ENCODE results near the gene ZDHHC5. TPM values are rescaled to one million over a fixed set of nuclear protein-coding genes. Genes with fewer than 3 reads are reported as not detected.
"Not testable (repeated sequence)": the region's sequence is repeated elsewhere in the genome, so short reads cannot be mapped to it uniquely, and the experiment has no call there.

Gene ZDHHC5
- total and polyA plus RNA-seq, 9 donors = 19.9 to 62.6 (median 39.9) TPM

DNA sequence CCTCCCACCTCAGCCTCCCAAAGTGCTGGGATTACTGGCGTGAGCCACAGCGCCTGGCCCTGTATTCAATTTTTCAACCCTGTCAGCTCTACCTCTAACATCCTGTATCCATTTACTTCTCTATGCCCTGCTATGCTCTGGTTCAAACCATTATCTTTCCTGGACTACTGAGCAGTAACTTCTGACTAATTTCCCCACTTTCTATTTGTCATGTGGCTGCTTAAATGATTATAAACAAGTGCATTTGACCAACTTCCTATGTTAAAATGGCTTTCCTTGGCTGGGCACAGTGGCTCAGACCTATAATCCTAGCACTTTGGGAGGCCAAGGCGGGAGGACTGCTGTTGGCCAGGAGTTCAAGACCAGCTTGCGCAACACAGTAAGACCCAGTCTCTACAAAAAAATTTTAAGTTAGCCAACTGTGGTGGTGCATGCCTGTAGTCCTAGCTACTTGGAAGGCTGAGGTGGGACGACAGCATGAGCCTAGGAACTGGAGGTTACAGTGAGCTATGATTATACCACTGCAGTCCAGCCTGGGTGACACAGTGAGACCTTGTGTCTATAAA, 42.0 kb downstream of the ZDHHC5 start:
- Histone ChIP-seq H3K4me3 (no peak overlapping the region), H3K36me3 (no peaks in the 10 kb centered on the region), H3K27ac (no peak overlapping the region), H3K4me1 (ENCODE audit: insufficient read depth) (peaks cover 14% of the 10 kb centered on the region), H3K9me3 (no peaks in the 10 kb centered on the region), H3K27me3 (no peaks in the 10 kb centered on the region)
- TF ChIP-seq, protein P1, sequence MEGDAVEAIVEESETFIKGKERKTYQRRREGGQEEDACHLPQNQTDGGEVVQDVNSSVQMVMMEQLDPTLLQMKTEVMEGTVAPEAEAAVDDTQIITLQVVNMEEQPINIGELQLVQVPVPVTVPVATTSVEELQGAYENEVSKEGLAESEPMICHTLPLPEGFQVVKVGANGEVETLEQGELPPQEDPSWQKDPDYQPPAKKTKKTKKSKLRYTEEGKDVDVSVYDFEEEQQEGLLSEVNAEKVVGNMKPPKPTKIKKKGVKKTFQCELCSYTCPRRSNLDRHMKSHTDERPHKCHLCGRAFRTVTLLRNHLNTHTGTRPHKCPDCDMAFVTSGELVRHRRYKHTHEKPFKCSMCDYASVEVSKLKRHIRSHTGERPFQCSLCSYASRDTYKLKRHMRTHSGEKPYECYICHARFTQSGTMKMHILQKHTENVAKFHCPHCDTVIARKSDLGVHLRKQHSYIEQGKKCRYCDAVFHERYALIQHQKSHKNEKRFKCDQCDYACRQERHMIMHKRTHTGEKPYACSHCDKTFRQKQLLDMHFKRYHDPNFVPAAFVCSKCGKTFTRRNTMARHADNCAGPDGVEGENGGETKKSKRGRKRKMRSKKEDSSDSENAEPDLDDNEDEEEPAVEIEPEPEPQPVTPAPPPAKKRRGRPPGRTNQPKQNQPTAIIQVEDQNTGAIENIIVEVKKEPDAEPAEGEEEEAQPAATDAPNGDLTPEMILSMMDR (IDR thresholded peaks at IDR 0.05) = no peak
- TF ChIP-seq POLR2A (IDR thresholded peaks at IDR 0.05) (no peak), EP300 (IDR thresholded peaks at IDR 0.05) (no peak)
- intact Hi-C loops (cut with DNase I) = no loop called here
- DNase-seq = no peak
- WGBS, 3 donors = 90 to 96% (median 92%) methylated on average over 5 of the region's 5 CpGs

DNA sequence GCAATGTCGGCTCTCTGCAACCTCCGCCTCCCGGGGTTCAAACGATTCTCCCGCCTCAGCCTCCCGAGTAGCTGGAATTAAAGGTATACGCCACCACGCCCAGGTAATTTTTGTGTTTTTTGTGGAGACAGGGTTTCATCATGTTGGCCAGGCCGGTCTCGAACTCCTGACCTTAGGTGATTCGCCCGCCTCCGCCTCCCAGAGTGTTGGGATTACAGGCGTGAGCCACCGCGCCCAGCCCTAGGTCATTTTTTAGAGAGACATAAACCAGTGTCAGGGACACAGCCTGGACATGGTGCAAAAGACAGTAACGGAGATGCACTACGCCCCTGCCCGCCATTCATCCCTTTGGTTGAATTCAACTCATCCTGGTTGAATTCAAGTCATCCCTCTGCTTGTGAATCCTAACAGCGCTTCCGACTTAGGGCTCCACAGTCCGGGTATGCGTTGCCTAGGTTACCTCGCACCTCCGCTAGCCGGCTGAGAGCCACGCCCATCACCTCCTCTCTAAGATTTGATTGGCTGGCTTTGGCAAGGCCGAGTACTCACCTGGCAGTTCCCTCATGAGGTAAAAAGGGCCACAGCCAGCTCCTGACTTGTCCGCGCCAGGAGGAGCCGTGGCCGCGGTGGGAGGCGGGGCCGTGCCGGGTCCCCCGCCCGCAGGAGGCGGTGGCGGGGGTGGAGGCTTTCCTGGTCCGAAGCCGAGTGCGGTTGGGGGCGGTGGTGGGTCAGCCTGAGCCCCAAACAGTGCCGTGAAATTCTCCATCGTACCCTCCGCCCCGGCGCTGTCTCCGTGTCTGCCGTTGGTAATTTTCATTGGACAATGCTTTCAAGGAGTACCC, 43.7 kb downstream of the ZDHHC5 start, which contains the start of gene MED19:
MED19 (minus strand) TSS at position 802 of the 842 bp plus-strand sequence; CDS start at position 766, 36 bp downstream.
- no peaks in the 10 kb centered on the region for H3K27me3 ChIP-seq
- H3K4me1 ChIP-seq (ENCODE audit: insufficient read depth) = peaks cover 14% of the 10 kb centered on the region
- peak in 4 of 5 donors; percentile 66 to 86 (median 84) for DNase-seq
- WGBS, 3 donors = 3 to 9% (median 6%) methylated on average over 40 to 51 of the region's 51 CpGs
- H3K9me3 ChIP-seq = no peaks in the 10 kb centered on the region
- H3K4me3 ChIP-seq = peak within 1 kb of the TSS; percentile 92
- TF ChIP-seq EP300 (IDR thresholded peaks at IDR 0.05) (no peak), POLR2A (IDR thresholded peaks at IDR 0.05) (no peak)
- TF ChIP-seq, protein P1 (IDR thresholded peaks at IDR 0.05) = no peak
- intact Hi-C loops (cut with DNase I) = no loop called here
- H3K36me3 ChIP-seq = no peaks in the 10 kb centered on the region
- H3K27ac ChIP-seq = peak within 1 kb of the TSS in 1 of 2 donors; percentile 64

DNA sequence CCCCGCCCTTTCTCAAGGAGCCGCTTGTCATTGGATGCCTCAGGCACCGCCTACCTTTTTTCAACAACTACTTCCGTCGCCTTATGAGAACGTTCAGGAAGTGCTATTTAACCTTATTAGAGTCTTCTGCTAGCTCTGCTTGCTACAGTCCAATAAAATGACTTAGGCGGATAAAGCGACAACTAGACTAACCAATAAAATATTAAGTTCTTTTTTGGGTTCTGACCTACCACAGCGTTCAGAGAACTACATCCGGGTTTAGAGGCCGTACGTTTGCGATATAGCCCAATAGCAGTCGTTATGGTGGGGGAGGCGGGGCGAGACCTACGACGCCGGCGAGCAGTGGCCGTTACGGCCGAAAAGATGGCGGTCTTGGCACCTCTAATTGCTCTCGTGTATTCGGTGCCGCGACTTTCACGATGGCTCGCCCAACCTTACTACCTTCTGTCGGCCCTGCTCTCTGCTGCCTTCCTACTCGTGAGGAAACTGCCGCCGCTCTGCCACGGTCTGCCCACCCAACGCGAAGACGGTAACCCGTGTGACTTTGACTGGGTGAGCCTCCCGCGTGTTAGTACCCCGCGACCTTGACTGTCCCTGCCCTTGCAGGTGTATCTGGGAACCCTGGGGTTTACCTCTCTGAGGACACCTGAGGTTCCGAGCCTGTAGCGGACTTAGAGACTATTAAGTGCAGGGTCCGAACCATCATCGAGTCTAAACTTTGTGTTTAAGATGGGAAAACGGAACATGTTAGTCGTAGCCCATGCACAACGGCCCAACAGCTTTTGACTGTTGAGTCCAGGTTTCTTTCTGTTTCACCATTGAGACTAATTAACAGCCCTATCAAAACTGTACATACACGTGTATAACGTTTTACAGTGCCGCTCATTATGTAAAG, 44.6 kb downstream of the ZDHHC5 start, which contains the start of gene TMX2:
TMX2 (plus strand) TSS at position 338 of the 895 bp plus-strand sequence; CDS start at position 364, 26 bp downstream.
- H3K27me3 ChIP-seq = no peaks in the 10 kb centered on the region
- no peaks in the 10 kb centered on the region for H3K9me3 ChIP-seq
- intact Hi-C loops (cut with DNase I) = no loop called here
- H3K4me3 ChIP-seq = peak within 1 kb of the TSS; percentile 92
- H3K27ac ChIP-seq = peak within 1 kb of the TSS in 1 of 2 donors; percentile 64
- WGBS, 3 donors = 0% methylated on average over 53 of the region's 53 CpGs
- H3K36me3 ChIP-seq = no peaks in the 10 kb centered on the region
- no peak for TF ChIP-seq EP300 (IDR thresholded peaks at IDR 0.05)
- TF ChIP-seq, protein P1 (IDR thresholded peaks at IDR 0.05) = no peak
- TF ChIP-seq POLR2A (IDR thresholded peaks at IDR 0.05) = peak; percentile 53
- H3K4me1 ChIP-seq (ENCODE audit: insufficient read depth) = peaks cover 14% of the 10 kb centered on the region
- DNase-seq = peak; percentile 87 to 93 (median 89)

DNA sequence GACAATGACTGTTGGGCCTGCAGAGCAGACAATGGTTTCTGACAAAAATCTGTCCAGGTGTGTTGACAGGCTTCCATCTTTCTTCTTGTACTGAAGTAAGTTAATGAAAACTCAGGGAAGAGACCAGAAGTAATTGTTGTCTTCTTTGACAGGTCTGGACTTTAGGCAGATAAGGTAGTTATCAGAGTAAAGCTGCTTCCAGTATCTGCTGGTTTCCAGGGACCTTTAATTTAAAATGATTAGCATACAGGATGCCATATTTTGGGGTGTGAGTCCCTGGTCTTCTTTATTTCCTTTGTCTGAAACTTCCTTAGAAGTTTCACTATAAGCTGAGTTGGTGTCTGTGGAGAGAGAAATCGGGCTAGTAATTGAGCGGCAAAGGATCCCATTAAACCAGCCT, 45.9 kb downstream of the ZDHHC5 start:
- Histone ChIP-seq H3K4me1 (ENCODE audit: insufficient read depth) (peaks cover 14% of the 10 kb centered on the region), H3K27me3 (no peaks in the 10 kb centered on the region), H3K27ac (no peak overlapping the region), H3K9me3 (no peaks in the 10 kb centered on the region), H3K4me3 (no peak overlapping the region), H3K36me3 (no peaks in the 10 kb centered on the region)
- TF ChIP-seq POLR2A (IDR thresholded peaks at IDR 0.05) = no peak
- no peak for TF ChIP-seq EP300 (IDR thresholded peaks at IDR 0.05)
- TF ChIP-seq, protein P1 (IDR thresholded peaks at IDR 0.05) = no peak
- intact Hi-C loops (cut with DNase I) = loop anchor here in 1 of 4 donors (1.0 kb wide), 1 partner anchor 48 kb away; no protein-coding TSS in a partner anchor
- DNase-seq = no peak
- WGBS, 3 donors = 91 to 98% (median 94%) methylated on average over 2 of the region's 2 CpGs

DNA sequence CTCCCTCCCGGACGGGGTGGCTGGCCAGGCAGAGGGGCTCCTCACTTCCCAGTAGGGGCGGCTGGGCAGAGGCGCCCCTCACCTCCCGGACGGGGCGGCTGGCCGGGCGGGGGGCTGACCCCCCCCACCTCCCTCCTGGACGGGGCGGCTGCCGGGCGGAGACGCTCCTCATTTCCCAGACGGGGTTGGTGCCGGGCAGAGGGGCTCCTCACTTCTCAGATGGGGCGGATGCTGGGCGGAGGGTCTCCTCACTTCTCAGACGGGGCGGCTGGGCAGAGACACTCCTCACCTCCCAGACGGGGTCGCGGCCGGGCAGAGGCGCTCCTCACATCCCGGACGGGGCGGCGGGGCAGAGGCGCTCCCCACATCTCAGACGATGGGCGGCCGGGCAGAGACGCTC, 48.8 kb downstream of the ZDHHC5 start:
- 93 to 100% (median 93%) methylated on average over 3 to 31 of the region's 34 CpGs for WGBS, 3 donors
- H3K4me1 ChIP-seq (ENCODE audit: insufficient read depth); H3K36me3 ChIP-seq; intact Hi-C loops (cut with DNase I); H3K4me3 ChIP-seq; H3K9me3 ChIP-seq; H3K27me3 ChIP-seq; DNase-seq; H3K27ac ChIP-seq: not testable (repeated sequence)
